Left lobe of liver (tissue), 2 donors: ENCODE results near the gene IL1RAPL1. TPM values are rescaled to one million over a fixed set of nuclear protein-coding genes. Genes with fewer than 3 reads are reported as not detected.
A peak's percentile ranks its signal among the peaks of the same experiment; 100 is the strongest.
"Not testable (repeated sequence)": the region's sequence is repeated elsewhere in the genome, so short reads cannot be mapped to it uniquely, and the experiment has no call there.

Source experiments
- ATAC-seq: fragments of 200-7000 bp; cut with Tn5 transposase; one replicate; pipeline ENCODE4 v1.9.1; 2020; ENCODE audit warnings: mild to moderate bottlenecking, moderate library complexity
- DNase-seq: peaks from one replicate; pipeline ENCODE4 v3.0.0-alpha.2; 2020; ENCODE audit warnings: low spot score
- total RNA-seq: library from RNA; stranded (reverse); gene quantifications from one replicate; pipeline ENCODE4 v1.2.1, GENCODE V29; 2021
- donor health status: DM: no; HTN: no; CAD: no; lungs with moderate emphysema.
- donor health status: DM: no; HTN: yes; CAD: no.

Gene IL1RAPL1
- total RNA-seq, 1 donor from 2014 or later, result not detected

GRCh38 chrX:29083823-29084222, 496.6 kb downstream of the IL1RAPL1 start:
- DNase-seq (no peak), ATAC-seq (no peak)

DNA sequence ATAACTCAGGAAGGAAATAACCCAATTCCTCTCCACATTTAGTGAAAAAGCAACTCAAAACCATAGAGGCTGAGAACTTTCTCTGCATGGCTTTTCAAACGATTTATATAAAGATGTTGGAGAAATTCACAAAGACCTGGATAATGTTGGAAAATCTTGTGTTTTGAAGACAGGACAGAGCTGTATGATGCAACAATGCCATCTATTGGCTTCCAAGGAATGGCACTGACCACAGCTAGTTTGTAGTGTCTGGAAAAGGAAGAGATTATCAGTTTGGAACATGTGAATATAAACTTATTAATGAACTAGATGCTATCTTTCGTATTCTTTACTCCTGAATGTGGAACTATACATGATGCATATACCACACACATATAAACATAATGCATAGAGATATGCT, 503.6 kb downstream of the IL1RAPL1 start:
- ATAC-seq (peak; percentile 55), DNase-seq (no peak)

- DNase-seq (no peak), ATAC-seq (no peak)
Observed at GRCh38 chrX:29107231-29107630, 520.0 kb downstream of the IL1RAPL1 start.

- DNase-seq, result no peak
- ATAC-seq, result no peak
Observed at GRCh38 chrX:29110041-29110440, 522.8 kb downstream of the IL1RAPL1 start.

- no peak for ATAC-seq
- no peak for DNase-seq
Observed at GRCh38 chrX:29113221-29113620, 526.0 kb downstream of the IL1RAPL1 start.

- DNase-seq, ATAC-seq: not testable (repeated sequence)
Observed at GRCh38 chrX:29122817-29123216, 535.6 kb downstream of the IL1RAPL1 start.

DNA sequence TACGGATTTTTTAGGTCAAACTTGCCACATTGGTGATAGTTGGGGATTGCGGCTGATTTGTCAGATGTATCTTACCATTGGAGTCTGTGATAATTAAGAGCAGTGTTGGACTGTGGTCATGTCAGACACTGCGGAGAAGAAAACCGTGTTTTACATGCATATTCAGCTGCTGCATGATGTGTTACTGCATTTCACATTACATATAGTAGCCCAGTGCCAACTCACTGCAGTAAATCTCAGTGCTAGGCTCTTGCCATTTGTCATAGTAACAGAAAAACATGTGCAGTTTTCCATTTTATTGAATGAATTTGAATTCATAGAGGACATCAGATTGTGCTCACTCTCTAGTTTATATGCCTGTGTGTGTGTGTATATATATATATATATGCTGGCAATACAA, 543.7 kb downstream of the IL1RAPL1 start:
- no peak for ATAC-seq
- DNase-seq, result no peak

- ATAC-seq, result no peak
- no peak for DNase-seq
Observed at GRCh38 chrX:29136904-29137303, 549.7 kb downstream of the IL1RAPL1 start.

DNA sequence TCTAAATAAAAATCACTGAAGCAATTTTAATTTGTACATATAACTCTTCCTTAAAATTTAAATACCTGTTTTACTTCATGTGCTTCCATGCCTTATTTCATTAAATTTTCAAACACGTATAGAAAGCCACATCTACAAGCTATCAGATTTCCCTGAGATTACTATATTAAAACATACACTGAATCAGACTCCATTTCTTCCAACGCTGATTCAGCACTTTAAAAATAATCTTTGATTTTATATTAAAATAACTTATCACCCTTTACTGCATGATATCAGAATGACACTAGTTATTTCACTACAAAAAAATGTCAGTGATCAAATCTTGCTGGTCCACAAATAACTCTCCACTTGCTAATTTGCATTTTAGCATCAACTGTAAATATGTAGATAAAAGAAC, 550.8 kb downstream of the IL1RAPL1 start:
- no peak for ATAC-seq

DNA sequence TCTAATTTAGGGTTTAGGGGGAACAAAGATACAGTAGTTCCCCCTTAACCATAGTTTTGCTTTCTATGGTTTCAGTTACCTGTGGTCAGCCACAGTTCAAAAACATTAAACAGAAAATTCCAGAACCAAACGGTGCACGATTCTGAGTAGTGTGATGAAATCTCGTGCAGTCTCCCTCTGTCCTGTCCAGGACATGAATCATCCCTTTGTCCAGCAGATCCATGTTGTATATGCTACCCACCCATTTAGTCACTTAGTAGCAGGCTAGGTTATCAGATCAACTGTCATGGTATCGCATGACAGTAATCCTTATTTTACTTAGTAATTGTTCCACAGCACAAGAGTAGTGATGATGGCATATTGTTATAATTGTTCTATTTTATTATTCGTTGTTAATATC, 556.1 kb downstream of the IL1RAPL1 start:
- no peak for ATAC-seq
- no peak for DNase-seq

More for the DNA sequence above, 550.8 kb downstream of the IL1RAPL1 start:
- DNase-seq, result no peak

GRCh38 chrX:29143756-29144155, 556.5 kb downstream of the IL1RAPL1 start:
- DNase-seq (no peak), ATAC-seq (no peak)

DNA sequence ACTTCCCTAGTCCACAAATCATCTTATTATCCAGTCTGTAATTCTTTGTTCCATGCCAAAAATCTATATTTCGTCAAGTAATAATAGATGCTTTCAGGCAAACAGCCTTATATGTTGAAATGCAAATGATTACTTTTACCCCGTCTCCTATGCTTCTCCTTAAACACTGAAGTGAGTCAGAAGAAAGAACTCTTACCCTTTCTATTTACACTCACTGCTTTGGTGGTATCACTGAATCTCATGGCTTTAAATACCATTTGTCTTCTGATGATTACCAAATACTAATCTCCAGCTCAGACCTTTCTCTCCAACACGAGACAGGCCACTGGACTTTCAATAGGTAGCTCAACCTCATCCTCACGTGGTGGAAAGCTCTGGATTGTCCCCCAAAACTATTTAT, 558.1 kb downstream of the IL1RAPL1 start:
- ATAC-seq (no peak), DNase-seq (no peak)

DNA sequence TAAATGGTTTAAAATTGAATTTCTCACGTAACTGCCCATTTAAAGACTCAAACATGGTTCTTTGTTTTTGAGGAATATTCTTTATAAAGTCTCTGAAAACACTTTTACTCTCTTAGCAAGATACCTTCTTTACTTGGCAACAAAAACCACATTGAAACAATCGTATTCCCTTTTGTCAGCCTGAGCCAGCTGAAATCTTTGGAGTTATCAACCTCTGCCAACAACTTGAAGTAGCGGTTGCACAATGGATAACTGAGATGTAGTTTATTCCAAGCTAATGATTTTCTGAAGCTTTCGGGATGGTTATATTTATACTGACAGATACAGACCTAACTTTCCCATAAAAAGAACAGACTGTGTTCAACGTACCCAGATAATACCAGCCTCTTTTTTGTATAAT, 561.3 kb downstream of the IL1RAPL1 start:
- DNase-seq (no peak), ATAC-seq (no peak)

DNA sequence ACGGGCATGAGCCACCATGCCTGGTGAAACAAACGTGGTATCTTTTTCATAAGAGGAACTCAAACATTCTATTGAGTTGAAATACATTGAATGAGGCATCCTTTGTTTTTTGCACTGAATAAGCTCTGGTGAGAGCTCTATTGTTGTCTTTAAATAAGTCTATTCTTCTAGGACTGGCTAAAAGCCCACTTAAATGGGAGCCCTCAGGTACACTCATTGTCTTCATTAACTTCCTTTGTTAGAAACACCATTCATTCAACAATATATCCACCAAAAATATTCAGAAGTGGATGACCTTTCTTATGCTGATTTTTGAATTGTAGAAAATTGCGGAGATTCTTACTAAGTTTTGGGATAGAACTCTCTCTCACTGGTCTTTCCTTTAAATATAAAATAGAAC, 568.0 kb downstream of the IL1RAPL1 start:
- no peak for DNase-seq
- ATAC-seq, result no peak

GRCh38 chrX:29172880-29173279, 585.6 kb downstream of the IL1RAPL1 start:
- no peak for ATAC-seq

DNA sequence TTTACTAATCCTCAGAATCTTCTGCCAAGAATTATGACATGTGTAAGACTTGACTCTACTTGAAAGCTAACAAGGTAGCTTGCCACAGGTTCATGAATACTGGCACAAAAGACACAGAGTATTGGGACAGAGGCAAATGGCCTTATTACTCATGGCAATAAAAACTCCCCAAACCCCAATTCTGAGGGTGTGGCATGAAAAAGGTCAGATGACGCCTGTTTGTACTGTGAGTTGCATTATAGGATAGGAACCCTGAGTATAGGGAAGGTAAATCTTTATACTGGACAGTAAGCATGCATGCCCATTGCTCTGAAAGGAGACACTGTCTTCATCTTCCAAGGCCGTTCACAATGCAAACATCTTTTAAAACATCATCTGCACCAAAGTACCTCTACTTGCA, 600.0 kb downstream of the IL1RAPL1 start:
- DNase-seq, result no peak
- ATAC-seq, result no peak

More at GRCh38 chrX:29172880-29173279, 585.6 kb downstream of the IL1RAPL1 start:
- DNase-seq, result no peak

DNA sequence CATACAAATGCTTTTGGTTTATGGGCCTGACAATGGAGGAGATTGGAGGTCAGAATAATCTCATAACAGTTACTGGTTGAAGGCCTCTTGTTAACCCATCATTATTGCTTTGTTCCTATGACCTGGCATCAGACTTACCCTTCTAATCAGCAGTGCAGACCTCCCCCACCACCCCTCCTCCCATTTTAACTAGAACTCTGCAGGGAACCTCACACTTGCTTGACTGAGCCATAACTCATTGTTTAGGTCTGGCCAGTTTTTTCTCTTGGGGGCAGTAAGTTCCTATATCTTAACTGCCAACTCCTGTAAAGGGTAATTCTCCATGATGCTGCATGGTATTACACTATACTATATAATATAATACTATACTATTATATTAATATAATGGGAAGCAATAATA, 609.3 kb downstream of the IL1RAPL1 start:
- DNase-seq (no peak), ATAC-seq (no peak)

DNA sequence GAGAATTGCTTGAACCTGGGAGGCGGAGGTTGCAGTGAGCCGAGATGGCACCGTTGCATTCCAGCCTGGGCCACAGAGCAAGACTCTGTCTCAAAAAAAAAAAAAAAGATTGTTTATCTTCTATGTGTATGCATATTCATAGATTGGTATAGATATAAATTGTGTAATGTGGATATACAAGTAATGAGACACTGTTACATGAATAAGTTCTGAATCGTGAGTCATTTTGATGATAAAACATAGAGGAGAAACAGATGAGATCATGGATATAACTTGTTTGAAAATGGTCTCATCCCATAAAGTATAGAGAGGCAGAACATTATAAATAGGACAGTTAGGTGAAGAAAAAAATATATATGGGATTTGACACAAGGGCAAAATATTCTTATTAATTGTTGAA, 628.0 kb downstream of the IL1RAPL1 start:
- ATAC-seq (no peak), DNase-seq (no peak)

GRCh38 chrX:29225670-29226069, 638.4 kb downstream of the IL1RAPL1 start:
- DNase-seq (no peak), ATAC-seq (no peak)

DNA sequence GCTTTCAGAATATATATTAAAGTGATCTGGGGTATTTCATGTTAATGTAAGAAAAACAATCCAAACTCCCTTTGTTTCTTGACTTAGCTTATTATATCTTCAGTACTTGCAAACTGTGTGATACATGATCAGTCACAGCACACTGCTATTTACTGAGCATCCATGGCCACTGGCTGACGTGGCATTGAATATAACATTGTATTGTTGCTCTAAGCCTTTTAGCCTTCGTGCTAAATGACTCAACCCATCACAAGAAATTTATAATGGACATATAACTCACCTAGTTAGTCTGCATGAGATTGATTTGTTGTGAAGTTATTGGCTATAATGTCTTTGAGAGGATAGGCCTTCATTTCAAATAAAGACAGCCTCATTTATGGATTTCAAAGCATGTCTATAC, 642.6 kb downstream of the IL1RAPL1 start:
- DNase-seq, result no peak

GRCh38 chrX:29231800-29232199, 644.6 kb downstream of the IL1RAPL1 start:
- DNase-seq, result no peak
- no peak for ATAC-seq

More for the DNA sequence above, 642.6 kb downstream of the IL1RAPL1 start:
- ATAC-seq, result no peak

DNA sequence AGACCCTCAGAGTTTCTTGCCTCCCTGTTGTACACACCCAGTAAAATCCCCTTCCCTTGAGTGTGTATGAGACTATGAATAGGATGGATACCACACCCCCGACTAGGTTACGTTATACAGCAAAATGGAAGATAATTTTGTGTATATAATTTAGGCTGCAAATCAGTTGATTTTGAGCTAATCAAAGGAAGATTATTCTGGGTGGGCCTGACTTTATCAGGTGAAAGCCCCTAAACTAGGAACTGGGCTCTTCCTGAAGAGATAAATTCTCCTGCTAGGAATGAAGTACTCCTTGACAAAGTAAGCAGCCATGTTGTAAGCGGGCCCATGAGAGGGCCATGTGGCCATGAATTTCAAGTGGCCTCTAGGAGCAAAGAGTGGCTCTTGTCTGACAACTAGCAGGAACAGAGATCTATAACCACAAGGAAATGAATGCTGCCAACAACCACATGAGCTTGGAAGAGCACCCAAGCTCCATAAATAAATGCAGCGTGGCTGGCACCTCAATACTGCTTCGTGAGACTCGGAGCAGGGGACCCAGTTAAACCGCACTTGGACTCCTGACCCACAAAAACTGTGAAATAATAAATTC, 646.4 kb downstream of the IL1RAPL1 start:
- ATAC-seq, result no peak
- no peak for DNase-seq

GRCh38 chrX:29237972-29238371, 650.7 kb downstream of the IL1RAPL1 start:
- DNase-seq, result no peak

More at GRCh38 chrX:29237972-29238371, 650.7 kb downstream of the IL1RAPL1 start:
- no peak for ATAC-seq
